SU-DHL-6 (cell line): ENCODE results near the gene PPHLN1.

Source experiments
- H2AFZ ChIP-seq: fragments of 200-600 bp; sonication (generic); 2 replicates; pipeline ENCODE4 v1.6.1; 2014; ENCODE audit warnings: low read depth, mild to moderate bottlenecking, moderate library complexity, mixed read lengths, antibody characterized with exemption, low read length; ENCODE audit not compliant: severe bottlenecking
- H3F3A ChIP-seq: fragments of 200-600 bp; shearing (Covaris generic); 2 replicates; pipeline ENCODE4 v1.6.0; 2016; ENCODE audit warnings: antibody characterized with exemption, mild to moderate bottlenecking; ENCODE audit not compliant: insufficient read depth
- H3K27ac ChIP-seq: fragments of 200-600 bp; sonication (generic); 2 replicates; pipeline ENCODE4 v1.5.1; 2016; ENCODE audit warnings: low read depth, mild to moderate bottlenecking, low read length, moderate library complexity, mixed read lengths
- H3K27me3 ChIP-seq: fragments of 200-600 bp; sonication (generic), shearing (Covaris generic); 2 replicates; pipeline ENCODE4 v1.6.0; 2014; ENCODE audit warnings: mild to moderate bottlenecking, low read length
- H3K36me3 ChIP-seq: fragments of 200-600 bp; sonication (generic); 2 replicates; pipeline ENCODE4 v1.6.1; 2014; ENCODE audit warnings: mild to moderate bottlenecking, low read length, mixed read lengths
- H3K4me2 ChIP-seq: fragments of 300-600, 200-600 bp; shearing (Covaris generic), sonication (generic); 2 replicates; pipeline ENCODE4 v1.6.0; 2014; ENCODE audit warnings: low read length, low read depth, mild to moderate bottlenecking; ENCODE audit not compliant: poor library complexity, severe bottlenecking
- H3K4me3 ChIP-seq: fragments of 200-600 bp; sonication (generic); 2 replicates; pipeline ENCODE4 v1.5.1; 2014; ENCODE audit warnings: antibody characterized with exemption, low read length, mild to moderate bottlenecking, mixed read lengths; ENCODE audit not compliant: insufficient read depth, poor library complexity, severe bottlenecking
- H3K79me2 ChIP-seq: fragments of 200-600 bp; sonication (generic); 2 replicates; pipeline ENCODE4 v1.6.1; 2014; ENCODE audit warnings: mild to moderate bottlenecking, low read length, moderate library complexity; ENCODE audit not compliant: insufficient read depth
- H3K9ac ChIP-seq: fragments of 200-600 bp; sonication (generic); 2 replicates; pipeline ENCODE4 v1.7.0; 2014; ENCODE audit warnings: mild to moderate bottlenecking, low read length
- H3K9me2 ChIP-seq: fragments of 200-600 bp; sonication (generic); replicated peaks from 2 replicates; pipeline ENCODE4 v1.6.1; 2014; ENCODE audit warnings: low read length; ENCODE audit not compliant: insufficient read depth
- H3K9me3 ChIP-seq: fragments of 200-600 bp; sonication (generic); 2 replicates; pipeline ENCODE4 v1.6.1; 2014; ENCODE audit warnings: low read length, mixed read lengths; ENCODE audit not compliant: insufficient read depth
- H4K20me1 ChIP-seq: fragments of 200-600 bp; sonication (generic); 2 replicates; pipeline ENCODE4 v1.6.1; 2014; ENCODE audit warnings: low read depth, mild to moderate bottlenecking, antibody characterized with exemption, low read length, moderate library complexity, mixed read lengths
- EZH2phosphoT487 ChIP-seq: fragments of 200-600 bp; sonication (generic), shearing (Covaris generic); conservative IDR thresholded peaks from 2 replicates; pipeline ENCODE4 v1.6.1; 2018; ENCODE audit warnings: mild to moderate bottlenecking, antibody characterized with exemption, low read length, moderate library complexity, mixed read lengths
- TF ChIP-seq, protein P1 (sequence below): fragments of 200-600 bp; sonication (generic); IDR thresholded peaks from one replicate; pipeline ENCODE4 v1.5.1; 2017; ENCODE audit warnings: antibody characterized with exemption, mild to moderate bottlenecking, low read length, moderate library complexity; ENCODE audit not compliant: insufficient read depth, poor library complexity, severe bottlenecking

Gene PPHLN1

GRCh38 chr12:42356344-42356743, 30.4 kb downstream of the PPHLN1 start:
- no peak overlapping the region for H2AFZ ChIP-seq
- TF ChIP-seq EZH2phosphoT487 = no peak
- TF ChIP-seq, protein P1, sequence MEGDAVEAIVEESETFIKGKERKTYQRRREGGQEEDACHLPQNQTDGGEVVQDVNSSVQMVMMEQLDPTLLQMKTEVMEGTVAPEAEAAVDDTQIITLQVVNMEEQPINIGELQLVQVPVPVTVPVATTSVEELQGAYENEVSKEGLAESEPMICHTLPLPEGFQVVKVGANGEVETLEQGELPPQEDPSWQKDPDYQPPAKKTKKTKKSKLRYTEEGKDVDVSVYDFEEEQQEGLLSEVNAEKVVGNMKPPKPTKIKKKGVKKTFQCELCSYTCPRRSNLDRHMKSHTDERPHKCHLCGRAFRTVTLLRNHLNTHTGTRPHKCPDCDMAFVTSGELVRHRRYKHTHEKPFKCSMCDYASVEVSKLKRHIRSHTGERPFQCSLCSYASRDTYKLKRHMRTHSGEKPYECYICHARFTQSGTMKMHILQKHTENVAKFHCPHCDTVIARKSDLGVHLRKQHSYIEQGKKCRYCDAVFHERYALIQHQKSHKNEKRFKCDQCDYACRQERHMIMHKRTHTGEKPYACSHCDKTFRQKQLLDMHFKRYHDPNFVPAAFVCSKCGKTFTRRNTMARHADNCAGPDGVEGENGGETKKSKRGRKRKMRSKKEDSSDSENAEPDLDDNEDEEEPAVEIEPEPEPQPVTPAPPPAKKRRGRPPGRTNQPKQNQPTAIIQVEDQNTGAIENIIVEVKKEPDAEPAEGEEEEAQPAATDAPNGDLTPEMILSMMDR = no peak
- peaks cover 28% of the 10 kb centered on the region; the same call in 1 of the 2 replicates for H3K36me3 ChIP-seq

GRCh38 chr12:42360747-42361403, 34.9 kb downstream of the PPHLN1 start:
- no peaks in the 10 kb centered on the region for H3K27me3 ChIP-seq
- no peaks in the 10 kb centered on the region for H3K9me3 ChIP-seq
- no peak overlapping the region for H3K4me3 ChIP-seq
- H4K20me1 ChIP-seq = no peaks in the 10 kb centered on the region
- TF ChIP-seq, protein P1 = no peak
- TF ChIP-seq EZH2phosphoT487 = no peak
- H3K9me2 ChIP-seq = no peaks in the 10 kb centered on the region
- H3K9ac ChIP-seq = no peak overlapping the region
- no peak overlapping the region for H3K4me2 ChIP-seq
- H3K36me3 ChIP-seq = peaks cover 13% of the 10 kb centered on the region; the same call in 1 of the 2 replicates
- H2AFZ ChIP-seq = no peak overlapping the region
- no peaks in the 10 kb centered on the region for H3F3A ChIP-seq
- H3K79me2 ChIP-seq = peaks cover 9% of the 10 kb centered on the region
- H3K27ac ChIP-seq = no peak overlapping the region

More at GRCh38 chr12:42356344-42356743, 30.4 kb downstream of the PPHLN1 start:
- Histone ChIP-seq H3K9ac (no peak overlapping the region), H4K20me1 (0 out of 2 replicates have a peak, but pooled peaks cover 4% of the 10 kb centered on the region), H3K4me2 (no peak overlapping the region), H3K27me3 (no peaks in the 10 kb centered on the region), H3K9me2 (no peaks in the 10 kb centered on the region), H3K9me3 (no peaks in the 10 kb centered on the region), H3K4me3 (no peak overlapping the region), H3K27ac (no peak overlapping the region), H3F3A (no peaks in the 10 kb centered on the region), H3K79me2 (peaks cover 12% of the 10 kb centered on the region)

DNA sequence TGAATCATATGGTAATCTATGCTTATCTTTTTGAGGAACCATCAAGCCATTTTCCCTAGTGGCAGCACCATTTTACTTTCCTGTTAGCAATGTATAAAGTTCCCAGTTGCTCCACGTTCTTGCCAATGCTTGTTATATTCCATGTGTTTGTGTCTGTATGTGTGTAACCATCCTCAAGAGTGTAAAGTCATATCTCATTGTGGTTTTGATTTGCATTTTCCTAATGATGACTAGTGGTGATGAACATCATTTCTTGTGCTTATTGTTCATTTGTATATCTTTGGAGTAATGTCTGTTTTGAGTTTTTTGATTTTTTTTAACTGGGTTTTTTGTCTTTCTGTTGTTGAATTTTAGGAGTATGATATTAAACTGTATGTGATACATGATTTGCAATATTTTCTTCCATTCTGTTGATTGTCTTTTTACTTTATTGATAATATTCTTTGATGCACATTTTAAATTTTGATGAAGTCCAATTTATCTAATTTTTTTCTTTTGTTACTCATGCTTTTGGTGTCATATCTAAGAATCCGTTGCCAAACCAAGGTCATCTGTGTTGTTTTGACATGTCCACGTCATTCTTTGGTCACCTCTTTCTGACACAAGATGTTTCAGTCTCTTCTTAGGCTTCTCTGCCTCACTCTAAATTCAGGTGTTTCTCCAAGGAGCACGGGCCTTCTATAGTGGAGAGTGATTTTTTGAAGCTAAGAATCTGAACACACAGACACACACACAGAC, 36.1 kb downstream of the PPHLN1 start:
- H4K20me1 ChIP-seq = no peaks in the 10 kb centered on the region
- no peaks in the 10 kb centered on the region for H3K9me3 ChIP-seq
- H3K4me3 ChIP-seq = no peak overlapping the region
- no peaks in the 10 kb centered on the region for H3F3A ChIP-seq
- no peak for TF ChIP-seq EZH2phosphoT487
- TF ChIP-seq, protein P1 = no peak
- no peaks in the 10 kb centered on the region for H3K27me3 ChIP-seq
- H3K4me2 ChIP-seq = no peak overlapping the region
- peaks cover 9% of the 10 kb centered on the region for H3K79me2 ChIP-seq
- no peak overlapping the region for H2AFZ ChIP-seq
- no peaks in the 10 kb centered on the region for H3K9me2 ChIP-seq
- H3K27ac ChIP-seq = no peak overlapping the region
- no peak overlapping the region for H3K9ac ChIP-seq
- peaks cover 10% of the 10 kb centered on the region; the same call in 1 of the 2 replicates for H3K36me3 ChIP-seq
